ENCODE measurements around the gene CLEC18A.

Gene CLEC18A

GRCh38 chr16:69924041-69924775, 26.9 kb upstream of the CLEC18A start:
- Mint-ChIP-seq H3K27ac (no peak overlapping the region), H3K9me3 (no peaks in the 10 kb centered on the region), H3K4me1 (no peaks in the 10 kb centered on the region), H3K4me3 (no peak overlapping the region), H3K36me3 (peaks cover 2% of the 10 kb centered on the region), H3K27me3 (no peaks in the 10 kb centered on the region)
- CTCF ChIA-PET = interaction anchor here (0.9 kb wide), 1 partner anchor 128 kb away, joined by 3 read pairs; no protein-coding TSS in a partner anchor
- no peak for DNase-seq

- Mint-ChIP-seq H3K27ac (no peak overlapping the region), H3K36me3 (peaks cover 2% of the 10 kb centered on the region), H3K4me1 (no peaks in the 10 kb centered on the region), H3K9me3 (no peaks in the 10 kb centered on the region), H3K27me3 (no peaks in the 10 kb centered on the region), H3K4me3 (no peak overlapping the region)
- CTCF ChIA-PET = no interaction called here
- DNase-seq = no peak
These were observed 26.4 kb upstream of the CLEC18A start for GRCh38 chr16:69924777-69925191.

GRCh38 chr16:69925311-69925710, 25.8 kb upstream of the CLEC18A start:
- H3K9me3 Mint-ChIP-seq = no peaks in the 10 kb centered on the region
- no peak for DNase-seq
- CTCF ChIA-PET = no interaction called here
- H3K36me3 Mint-ChIP-seq = peaks cover 8% of the 10 kb centered on the region
- H3K4me3 Mint-ChIP-seq = no peak overlapping the region
- no peaks in the 10 kb centered on the region for H3K4me1 Mint-ChIP-seq
- H3K27me3 Mint-ChIP-seq = no peaks in the 10 kb centered on the region
- H3K27ac Mint-ChIP-seq = peak overlapping the region; percentile 38

- Mint-ChIP-seq H3K27me3 (no peaks in the 10 kb centered on the region), H3K36me3 (peaks cover 10% of the 10 kb centered on the region), H3K4me1 (no peaks in the 10 kb centered on the region), H3K27ac (no peak overlapping the region), H3K4me3 (no peak overlapping the region), H3K9me3 (no peaks in the 10 kb centered on the region)
- CTCF ChIA-PET = no interaction called here
- DNase-seq = no peak
These were observed 24.9 kb upstream of the CLEC18A start for GRCh38 chr16:69926241-69926640.

GRCh38 chr16:69927056-69927757, 23.9 kb upstream of the CLEC18A start:
- H3K27ac Mint-ChIP-seq = no peak overlapping the region
- peaks cover 14% of the 10 kb centered on the region for H3K36me3 Mint-ChIP-seq
- H3K9me3 Mint-ChIP-seq = no peaks in the 10 kb centered on the region
- CTCF ChIA-PET = interaction anchor here (0.7 to 4.2 kb wide), 2 partner anchors 132 to 457 kb away, joined by 3 to 29 read pairs; no protein-coding TSS in a partner anchor
- no peak for DNase-seq
- no peaks in the 10 kb centered on the region for H3K27me3 Mint-ChIP-seq
- H3K4me1 Mint-ChIP-seq = no peaks in the 10 kb centered on the region
- H3K4me3 Mint-ChIP-seq = no peak overlapping the region

GRCh38 chr16:69928856-69929400, 22.2 kb upstream of the CLEC18A start:
- Mint-ChIP-seq H3K27ac (no peak overlapping the region), H3K36me3 (peaks cover 20% of the 10 kb centered on the region), H3K4me3 (no peak overlapping the region)

GRCh38 chr16:69929480-69929879, 21.7 kb upstream of the CLEC18A start:
- H3K27ac Mint-ChIP-seq = no peak overlapping the region
- H3K27me3 Mint-ChIP-seq = no peaks in the 10 kb centered on the region
- H3K4me1 Mint-ChIP-seq = no peaks in the 10 kb centered on the region
- no peaks in the 10 kb centered on the region for H3K9me3 Mint-ChIP-seq
- CTCF ChIA-PET = interaction anchor here (1.2 to 4.2 kb wide), 7 partner anchors 8 to 533 kb away, joined by 4 to 29 read pairs (median 6); no protein-coding TSS in a partner anchor
- no peak for DNase-seq
- H3K36me3 Mint-ChIP-seq = peaks cover 24% of the 10 kb centered on the region
- no peak overlapping the region for H3K4me3 Mint-ChIP-seq

More at GRCh38 chr16:69928856-69929400, 22.2 kb upstream of the CLEC18A start:
- Mint-ChIP-seq H3K27me3 (no peaks in the 10 kb centered on the region), H3K4me1 (no peaks in the 10 kb centered on the region), H3K9me3 (no peaks in the 10 kb centered on the region)
- CTCF ChIA-PET = interaction anchor here (1.4 to 4.2 kb wide), 3 partner anchors 9 to 532 kb away, joined by 4 to 29 read pairs (median 4); no protein-coding TSS in a partner anchor
- DNase-seq = no peak

GRCh38 chr16:69930117-69930776, 20.9 kb upstream of the CLEC18A start:
- CTCF ChIA-PET = interaction anchor here (0.6 to 4.2 kb wide), 21 partner anchors 7 to 534 kb away, joined by 3 to 29 read pairs (median 4); no protein-coding TSS in a partner anchor
- Mint-ChIP-seq H3K4me3 (no peak overlapping the region), H3K36me3 (peaks cover 26% of the 10 kb centered on the region)

GRCh38 chr16:69931631-69932030, 19.5 kb upstream of the CLEC18A start:
- H3K4me1 Mint-ChIP-seq = no peaks in the 10 kb centered on the region
- CTCF ChIA-PET = interaction anchor here (2.3 kb wide), 1 partner anchor 10 kb away, joined by 11 read pairs; no protein-coding TSS in a partner anchor
- H3K4me3 Mint-ChIP-seq = no peak overlapping the region
- H3K27ac Mint-ChIP-seq = no peak overlapping the region
- H3K36me3 Mint-ChIP-seq = peaks cover 30% of the 10 kb centered on the region
- no peak for DNase-seq
- no peaks in the 10 kb centered on the region for H3K9me3 Mint-ChIP-seq
- H3K27me3 Mint-ChIP-seq = no peaks in the 10 kb centered on the region

More at GRCh38 chr16:69930117-69930776, 20.9 kb upstream of the CLEC18A start:
- H3K27ac Mint-ChIP-seq = no peak overlapping the region
- DNase-seq = peak; percentile 61
- no peaks in the 10 kb centered on the region for H3K4me1 Mint-ChIP-seq
- no peaks in the 10 kb centered on the region for H3K9me3 Mint-ChIP-seq
- no peaks in the 10 kb centered on the region for H3K27me3 Mint-ChIP-seq

GRCh38 chr16:69932228-69932627, 18.9 kb upstream of the CLEC18A start:
- CTCF ChIA-PET = no interaction called here
- no peak overlapping the region for H3K27ac Mint-ChIP-seq
- H3K9me3 Mint-ChIP-seq = no peaks in the 10 kb centered on the region
- no peak overlapping the region for H3K4me3 Mint-ChIP-seq
- H3K36me3 Mint-ChIP-seq = peaks cover 36% of the 10 kb centered on the region
- DNase-seq = no peak
- H3K4me1 Mint-ChIP-seq = no peaks in the 10 kb centered on the region
- no peaks in the 10 kb centered on the region for H3K27me3 Mint-ChIP-seq

GRCh38 chr16:69932691-69933392, 18.3 kb upstream of the CLEC18A start:
- Mint-ChIP-seq H3K9me3 (no peaks in the 10 kb centered on the region), H3K36me3 (peaks cover 41% of the 10 kb centered on the region), H3K4me3 (no peak overlapping the region), H3K27ac (no peak overlapping the region), H3K27me3 (no peaks in the 10 kb centered on the region), H3K4me1 (no peaks in the 10 kb centered on the region)
- DNase-seq = no peak
- CTCF ChIA-PET = no interaction called here

GRCh38 chr16:69934044-69934443, 17.1 kb upstream of the CLEC18A start:
- CTCF ChIA-PET = no interaction called here
- DNase-seq = no peak
- Mint-ChIP-seq H3K9me3 (no peaks in the 10 kb centered on the region), H3K4me1 (no peaks in the 10 kb centered on the region), H3K36me3 (peaks cover 45% of the 10 kb centered on the region), H3K4me3 (no peak overlapping the region), H3K27me3 (no peaks in the 10 kb centered on the region), H3K27ac (no peak overlapping the region)

GRCh38 chr16:69934751-69935150, 16.4 kb upstream of the CLEC18A start:
- no peaks in the 10 kb centered on the region for H3K4me1 Mint-ChIP-seq
- CTCF ChIA-PET = no interaction called here
- DNase-seq = no peak
- H3K27ac Mint-ChIP-seq = no peak overlapping the region
- no peaks in the 10 kb centered on the region for H3K27me3 Mint-ChIP-seq
- H3K9me3 Mint-ChIP-seq = no peaks in the 10 kb centered on the region
- peaks cover 45% of the 10 kb centered on the region for H3K36me3 Mint-ChIP-seq
- H3K4me3 Mint-ChIP-seq = no peak overlapping the region

Data from activated naive CD4-positive, alpha-beta T cell treated with anti-CD3 and anti-CD28 coated beads, Interleukin-2, amount 10 ng/mL, durations not matched to agents 7 days and 5 days (primary cell).